Gastrocnemius medialis (tissue), 4 donors: ENCODE results near the gene GDF7. TPM values are rescaled to one million over a fixed set of nuclear protein-coding genes. Genes with fewer than 3 reads are reported as not detected.

ENCODE experiments used
- ATAC-seq, 2 donors: fragments of 150-250 bp; one replicate each; pipeline ENCODE4 v1.9.1; 2016
- DNase-seq, 2 donors: peaks; one replicate each; pipeline ENCODE4 v3.0.0-alpha.2; 2019
- H3K27ac ChIP-seq, 4 donors: fragments of 200-600 bp; sonication (generic); 1 replicate in 1 of 4; 2 replicates in 3 of 4; pipeline ENCODE4 v1.5.1; 2016 to 2018; ENCODE audit warnings: mild to moderate bottlenecking in 2 of 4, moderate library complexity in 1 of 4
- H3K27me3 ChIP-seq, 3 donors: fragments of 200-600 bp; sonication (generic) in 2 of 3; 1 replicate in 1 of 3; 2 replicates in 2 of 3; pipeline versions ENCODE4 v1.5.1 to v1.6.0; 2016 to 2019; ENCODE audit warnings: mild to moderate bottlenecking in 1 of 3, moderate library complexity in 1 of 3
- H3K36me3 ChIP-seq, 2 donors: fragments of 200-600 bp; sonication (generic) in 1 of 2; one replicate each; pipeline ENCODE4 v1.5.1; 2017 to 2018
- H3K4me1 ChIP-seq, 2 donors: fragments of 200-600 bp; sonication (generic) in 1 of 2; one replicate each; pipeline ENCODE4 v1.5.1; 2016 to 2017; ENCODE audit warnings: mild to moderate bottlenecking in 2 of 2
- H3K4me3 ChIP-seq, 4 donors: fragments of 200-600 bp; sonication (generic) in 3 of 4; 1 replicate in 1 of 4; 2 replicates in 3 of 4; pipeline ENCODE4 v1.5.1; 2016 to 2019; ENCODE audit warnings: mild to moderate bottlenecking in 2 of 4
- H3K9me3 ChIP-seq, 3 donors: fragments of 200-600 bp; sonication (generic) in 2 of 3; 1 replicate in 1 of 3; 2 replicates in 2 of 3; pipeline ENCODE4 v1.5.1; 2016 to 2019
- CTCF ChIP-seq, 5 experiments: fragments of 450-650 bp in 3 of 5; fragments of 200-600 bp in 2 of 5; sonication (generic) in 2 of 5; IDR thresholded peaks in 4 of 5; conservative IDR thresholded peaks in 1 of 5; 1 replicate in 4 of 5; 2 replicates in 1 of 5; pipeline ENCODE4 v1.5.1; 2016 to 2019; ENCODE audit warnings: antibody characterized with exemption in 5 of 5, mild to moderate bottlenecking in 3 of 5, moderate library complexity in 3 of 5
- POLR2A ChIP-seq, 2 donors: fragments of 450-650 bp; IDR thresholded peaks; one replicate each; pipeline ENCODE4 v1.6.1; 2017; ENCODE audit warnings: antibody characterized with exemption in 2 of 2, mild to moderate bottlenecking in 2 of 2, moderate library complexity in 2 of 2
- in situ Hi-C, 4 donors: fragments of 200-750 bp; cut with MboI; loops; one replicate each; pipeline versions ENCODE4 v1.15.0 to v1.8.0; 2017; ENCODE audit warnings: low sequenced_read_pairs in 4 of 4
- intact Hi-C: fragments of 100-400 bp; cut with DNase I; formaldehyde crosslinking; loops from one replicate; pipeline ENCODE4 v1.15.1; 2023; ENCODE audit warnings: low total_unique reads
- total RNA-seq, 4 donors: library from RNA; depleted of rRNA; stranded (reverse); fragments of >200 nt; gene quantifications; one replicate each; pipeline versions ENCODE4 v1.1.0 to v1.2.3, GENCODE V29; 2016

Gene GDF7
- total RNA-seq, 4 donors from 2014 or later = 0.02 to 0.10 (median 0.07) TPM; not detected in 1

GRCh38 chr2:20725782-20726181, 58.8 kb downstream of the GDF7 start:
- intact Hi-C loops (no loop called here), in situ Hi-C loops (no loop called here)
- DNase-seq (no peak), ATAC-seq (no peak)
- H3K36me3 ChIP-seq = no peaks in the 10 kb centered on the region
- no peaks in the 10 kb centered on the region for H3K27me3 ChIP-seq
- H3K27ac ChIP-seq = no peak overlapping the region
- no peak overlapping the region for H3K4me3 ChIP-seq
- TF ChIP-seq POLR2A (IDR thresholded peaks at IDR 0.05) (no peak), CTCF (IDR thresholded peaks at IDR 0.05 in 4 of 5, conservative IDR thresholded peaks at IDR 0.05 in 1 of 5) (no peak)
- no peaks in the 10 kb centered on the region for H3K9me3 ChIP-seq
- no peaks in the 10 kb centered on the region for H3K4me1 ChIP-seq

GRCh38 chr2:20726913-20727312, 60.0 kb downstream of the GDF7 start:
- Histone ChIP-seq H3K27me3 (no peaks in the 10 kb centered on the region), H3K4me1 (no peaks in the 10 kb centered on the region), H3K4me3 (no peak overlapping the region), H3K36me3 (no peaks in the 10 kb centered on the region), H3K27ac (no peak overlapping the region), H3K9me3 (no peaks in the 10 kb centered on the region)
- in situ Hi-C loops (no loop called here), intact Hi-C loops (no loop called here)
- no peak for TF ChIP-seq POLR2A (IDR thresholded peaks at IDR 0.05)
- TF ChIP-seq CTCF (IDR thresholded peaks at IDR 0.05 in 4 of 5, conservative IDR thresholded peaks at IDR 0.05 in 1 of 5) = no peak
- ATAC-seq = no peak
- no peak for DNase-seq

GRCh38 chr2:20728114-20728758, 61.3 kb downstream of the GDF7 start:
- intact Hi-C loops = no loop called here
- no peaks in the 10 kb centered on the region for H3K27me3 ChIP-seq
- H3K36me3 ChIP-seq = no peaks in the 10 kb centered on the region
- DNase-seq (no peak), ATAC-seq (no peak)
- no peaks in the 10 kb centered on the region for H3K9me3 ChIP-seq
- TF ChIP-seq CTCF (IDR thresholded peaks at IDR 0.05 in 4 of 5, conservative IDR thresholded peaks at IDR 0.05 in 1 of 5) = no peak
- TF ChIP-seq POLR2A (IDR thresholded peaks at IDR 0.05) = no peak
- no peaks in the 10 kb centered on the region for H3K4me1 ChIP-seq
- no peak overlapping the region for H3K4me3 ChIP-seq
- H3K27ac ChIP-seq = no peak overlapping the region
- in situ Hi-C loops = no loop called here

Other genes starting within 250 kb of the GDF7 start
- 1,000 to 10,000 TPM in 2 of 4 donors, 100 to 1,000 TPM in 2; 696 to 1,267 (median 1,094) TPM for gene RHOB, start 220.1 kb upstream of the GDF7 start, total RNA-seq
- 10 to 100 TPM; 16.6 to 26.9 (median 19.4) TPM for gene HS1BP3, start 16.0 kb upstream of the GDF7 start, total RNA-seq
- gene LDAH, start 156.0 kb downstream of the GDF7 start, total RNA-seq = 1 to 10 TPM in 3 of 4 donors, under 1 TPM in 1; 0.97 to 2.2 (median 1.4) TPM